Activated CD8-positive, alpha-beta memory T cell treated with anti-CD3 and anti-CD28 coated beads for 24 hours (primary cell): ENCODE results near the gene DYNC1H1.
"Not testable (repeated sequence)": the region's sequence is repeated elsewhere in the genome, so short reads cannot be mapped to it uniquely, and the experiment has no call there.

ENCODE experiments used
- DNase-seq: peaks from one replicate; pipeline ENCODE4 v3.0.0-alpha.2; 2020

Gene DYNC1H1

GRCh38 chr14:101965770-101966722 lies 1.7 kb downstream of the DYNC1H1 start:
- no peak for DNase-seq

- DNase-seq, result no peak
These were observed 2.4 kb downstream of the DYNC1H1 start for GRCh38 chr14:101966742-101967141.

- no peak for DNase-seq
These were observed 3.8 kb downstream of the DYNC1H1 start for GRCh38 chr14:101968186-101968585.

DNA sequence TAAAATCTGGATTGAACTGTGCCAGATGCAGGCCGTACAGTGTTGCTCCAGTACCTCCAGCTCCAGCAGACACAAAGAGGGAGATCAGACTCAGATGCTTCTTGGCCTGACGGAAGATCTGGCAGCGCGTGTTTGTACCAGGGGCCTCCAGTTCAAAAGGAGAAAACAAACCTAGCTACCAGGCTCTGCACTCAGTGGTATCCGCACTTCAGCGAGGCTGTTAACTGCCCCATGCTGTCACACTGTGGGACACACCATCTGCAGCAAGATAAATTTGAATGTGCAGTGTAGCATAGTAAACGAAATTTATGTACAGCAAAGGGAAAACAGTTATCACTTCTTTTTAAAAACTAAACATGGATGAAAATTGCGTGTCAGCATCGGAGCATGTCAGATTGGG lies 5.1 kb downstream of the DYNC1H1 start:
- no peak for DNase-seq

- no peak for DNase-seq
These were observed 6.5 kb downstream of the DYNC1H1 start for GRCh38 chr14:101970830-101971400.

DNA sequence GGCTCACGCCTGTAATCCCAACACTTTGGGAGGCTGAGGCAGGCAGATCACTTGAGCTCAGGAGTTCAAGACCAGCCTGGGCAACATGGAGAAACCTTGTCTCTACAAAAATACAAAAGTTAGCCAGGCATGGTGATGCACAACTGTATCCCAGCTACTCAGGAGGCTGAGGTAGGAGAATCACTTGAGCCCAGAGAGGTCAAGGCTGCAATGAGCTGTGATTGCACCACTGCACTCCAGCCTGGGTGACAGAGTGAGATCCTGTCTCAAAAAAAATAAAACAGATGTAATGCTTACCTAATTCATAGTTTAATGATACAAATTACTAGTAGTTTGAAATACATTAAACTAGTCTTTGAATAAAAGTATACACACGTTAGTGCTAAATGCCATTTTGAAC lies 7.1 kb downstream of the DYNC1H1 start:
- DNase-seq, result not testable (repeated sequence)

DNA sequence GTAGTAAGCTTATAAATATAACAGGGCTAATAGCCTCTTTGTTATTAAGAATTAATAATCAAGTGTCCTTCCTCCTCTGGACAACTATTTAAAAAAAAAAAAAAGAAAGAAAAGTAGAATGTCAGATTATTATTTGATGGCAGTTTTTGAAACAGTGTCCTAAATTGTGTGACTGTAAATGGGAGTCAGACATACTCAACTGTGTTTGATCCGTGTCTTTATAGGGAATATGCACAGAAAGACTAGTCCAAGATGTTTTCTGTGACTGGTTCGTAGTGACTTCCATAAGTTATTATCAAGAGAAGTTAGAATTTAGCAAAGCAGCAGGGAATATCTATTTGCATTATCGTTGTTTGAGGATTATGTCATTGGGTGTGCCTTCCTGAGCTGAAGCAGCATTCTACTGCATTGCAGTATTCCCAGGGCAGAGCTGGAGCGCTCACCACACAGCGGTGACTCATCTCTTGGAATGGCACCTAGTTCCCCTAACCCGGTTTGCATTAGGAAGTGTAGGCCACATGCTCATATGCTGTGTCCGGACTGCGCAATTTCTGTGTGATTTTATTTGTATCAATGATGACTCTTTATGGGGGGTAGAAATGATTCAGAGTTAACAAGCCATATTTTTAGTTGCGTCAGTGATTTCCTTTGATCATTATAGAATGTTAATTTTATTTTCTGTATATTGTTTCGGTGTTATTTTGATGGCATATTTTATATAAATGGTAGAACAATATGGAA lies 7.9 kb downstream of the DYNC1H1 start:
- DNase-seq, result no peak

DNA sequence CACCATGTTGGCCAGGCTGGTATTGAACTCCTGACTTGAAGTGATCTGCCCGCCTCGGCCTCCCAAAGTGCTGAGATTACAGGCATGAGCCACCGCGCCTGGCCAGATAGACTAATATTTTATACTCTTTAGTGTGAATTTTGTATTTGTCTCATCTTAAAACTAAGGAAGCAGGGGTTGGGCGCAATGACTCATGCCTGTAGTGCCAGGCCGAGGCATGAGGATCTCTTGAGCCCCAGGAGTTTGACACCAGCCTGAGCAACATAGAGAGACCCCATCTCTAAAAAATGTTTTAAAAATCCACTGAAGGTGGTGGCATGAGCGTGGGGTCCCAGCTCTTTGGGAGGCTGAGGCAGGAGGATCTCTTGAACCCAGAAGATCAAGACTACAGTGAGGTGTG lies 9.0 kb downstream of the DYNC1H1 start:
- no peak for DNase-seq

- no peak for DNase-seq
These were observed 10.9 kb downstream of the DYNC1H1 start for GRCh38 chr14:101975231-101975630.

DNA sequence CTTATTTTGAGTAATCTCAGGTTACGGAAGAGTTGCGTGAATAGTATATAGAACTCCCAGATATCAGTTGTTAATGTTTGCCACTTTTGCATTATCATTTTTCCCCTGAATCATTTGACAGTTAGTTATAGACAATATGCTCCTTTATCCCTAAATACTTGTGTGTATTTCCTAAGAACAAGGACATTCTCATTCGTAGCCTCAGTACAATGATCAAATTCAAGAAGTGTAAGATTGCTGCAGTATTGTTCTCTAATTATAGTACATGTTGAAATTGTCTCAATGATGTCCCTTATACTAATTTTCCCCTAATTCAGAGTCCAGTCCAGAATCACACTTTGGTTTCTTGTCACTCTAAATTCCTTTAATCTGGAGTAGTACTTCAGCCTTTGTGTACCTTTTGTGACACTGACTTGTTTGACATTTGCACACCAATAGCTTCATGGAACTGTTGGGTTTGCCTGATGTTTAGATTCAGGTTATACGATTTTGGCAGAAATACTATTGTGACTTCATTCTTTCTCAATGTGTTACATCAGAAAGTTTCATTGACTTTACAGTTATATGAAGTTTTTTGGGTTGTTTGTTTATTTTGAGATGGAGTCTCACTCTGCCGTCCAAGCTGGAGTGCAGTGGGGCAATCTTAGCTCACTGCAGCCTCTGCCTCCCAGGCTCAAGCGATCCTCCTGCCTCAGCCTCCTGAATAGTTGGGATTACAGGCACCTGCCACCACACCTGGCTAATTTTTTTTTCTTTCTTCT lies 13.1 kb downstream of the DYNC1H1 start:
- no peak for DNase-seq

GRCh38 chr14:101979666-101980065 lies 15.3 kb downstream of the DYNC1H1 start:
- no peak for DNase-seq

DNA sequence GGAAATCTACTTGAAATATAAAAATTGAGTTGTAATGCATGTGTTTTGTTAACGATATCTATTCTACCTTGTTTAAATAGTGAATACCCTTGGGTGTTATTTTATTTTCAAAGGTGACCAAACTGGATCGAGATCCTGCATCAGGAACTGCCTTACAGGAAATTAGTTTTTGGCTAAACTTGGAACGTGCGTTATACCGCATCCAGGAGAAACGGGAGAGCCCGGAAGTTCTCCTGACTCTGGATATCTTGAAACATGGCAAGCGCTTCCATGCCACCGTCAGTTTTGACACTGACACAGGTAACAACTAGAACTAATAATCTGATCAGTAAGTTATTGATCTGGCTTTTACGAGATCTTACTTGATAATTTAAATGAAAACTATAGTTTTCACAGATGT lies 15.9 kb downstream of the DYNC1H1 start:
- DNase-seq, result no peak

GRCh38 chr14:101980700-101981099 lies 16.3 kb downstream of the DYNC1H1 start:
- no peak for DNase-seq

GRCh38 chr14:101982621-101983020 lies 18.2 kb downstream of the DYNC1H1 start:
- DNase-seq, result no peak

DNA sequence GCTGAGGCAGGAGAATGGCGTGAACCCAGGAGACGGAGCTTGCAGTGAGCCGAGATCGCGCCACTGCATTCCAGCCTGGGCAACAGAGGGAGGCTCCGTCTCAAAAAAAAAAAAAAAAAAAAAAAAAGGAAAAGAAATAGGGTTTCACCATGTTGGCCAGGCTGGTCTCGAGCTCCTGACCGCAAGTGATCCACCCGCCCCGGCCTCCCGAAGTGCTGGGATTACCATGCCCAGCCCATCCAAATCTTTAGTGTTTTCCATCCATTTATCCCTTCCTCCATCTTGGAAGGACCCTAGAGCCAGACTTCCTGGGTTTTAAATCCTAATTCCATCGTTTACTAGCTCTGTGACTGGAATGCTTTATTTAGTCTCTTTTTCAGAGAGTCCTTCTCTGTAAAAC lies 20.5 kb downstream of the DYNC1H1 start:
- not testable (repeated sequence) for DNase-seq

GRCh38 chr14:101985957-101986356 lies 21.6 kb downstream of the DYNC1H1 start:
- no peak for DNase-seq

DNA sequence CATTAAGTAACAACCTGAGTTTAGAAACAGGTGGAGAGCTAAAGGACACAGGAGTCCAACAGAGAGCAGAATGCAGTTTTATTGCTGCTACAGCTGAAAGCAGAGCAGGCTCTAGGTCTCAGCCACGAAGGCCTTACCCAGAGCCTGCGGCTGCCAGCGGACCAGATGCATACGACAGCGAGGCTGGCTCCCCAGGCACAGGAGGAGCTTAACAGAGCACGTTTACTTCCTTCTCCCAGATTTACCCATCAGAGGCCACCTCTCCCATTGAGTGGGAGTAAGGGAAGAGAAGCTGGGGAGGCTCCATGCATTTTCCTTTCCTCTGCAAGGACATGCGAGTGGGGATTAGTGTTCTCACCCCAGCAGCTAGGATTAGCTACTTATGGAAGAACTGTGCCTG lies 22.6 kb downstream of the DYNC1H1 start:
- no peak for DNase-seq

GRCh38 chr14:101988377-101988776 lies 24.0 kb downstream of the DYNC1H1 start:
- no peak for DNase-seq

DNA sequence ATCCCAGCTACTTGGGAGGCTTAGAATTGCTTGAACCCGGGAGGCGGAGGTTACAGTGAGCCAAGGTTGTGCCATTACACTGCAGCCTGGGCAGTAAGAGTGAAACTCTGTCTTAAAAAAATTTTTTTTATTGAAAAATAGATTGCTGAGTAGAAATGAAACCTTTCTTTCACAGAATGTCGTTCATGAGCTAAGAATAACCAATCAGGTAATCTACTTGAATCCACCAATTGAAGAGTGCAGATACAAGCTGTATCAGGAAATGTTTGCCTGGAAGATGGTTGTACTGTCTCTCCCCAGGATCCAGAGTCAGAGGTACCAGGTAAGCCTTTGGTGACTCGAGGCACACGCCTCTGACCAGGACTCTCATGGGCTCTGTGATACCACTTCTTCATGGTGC lies 27.0 kb downstream of the DYNC1H1 start:
- no peak for DNase-seq

DNA sequence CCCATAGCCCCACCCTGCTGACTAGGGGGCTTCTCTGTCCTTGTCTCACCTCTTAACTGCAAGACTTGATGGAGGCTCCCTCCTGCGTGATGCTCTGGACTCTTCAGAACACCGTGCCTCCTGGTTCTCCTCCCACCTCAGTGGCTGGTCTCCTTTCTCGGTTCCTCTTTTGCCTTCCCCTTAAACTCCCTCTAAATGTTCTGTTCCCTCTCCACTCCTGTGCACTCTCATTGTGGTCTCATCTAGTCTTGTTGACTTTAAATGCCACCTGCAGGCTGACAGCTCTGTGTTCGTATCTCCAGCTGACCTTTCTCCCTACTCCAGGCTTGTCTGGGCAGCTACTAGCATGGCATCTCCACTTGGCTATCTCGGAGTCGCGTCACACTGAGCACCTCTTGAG lies 28.3 kb downstream of the DYNC1H1 start:
- DNase-seq, result no peak

GRCh38 chr14:101997429-101998336 lies 33.3 kb downstream of the DYNC1H1 start:
- no peak for DNase-seq

DNA sequence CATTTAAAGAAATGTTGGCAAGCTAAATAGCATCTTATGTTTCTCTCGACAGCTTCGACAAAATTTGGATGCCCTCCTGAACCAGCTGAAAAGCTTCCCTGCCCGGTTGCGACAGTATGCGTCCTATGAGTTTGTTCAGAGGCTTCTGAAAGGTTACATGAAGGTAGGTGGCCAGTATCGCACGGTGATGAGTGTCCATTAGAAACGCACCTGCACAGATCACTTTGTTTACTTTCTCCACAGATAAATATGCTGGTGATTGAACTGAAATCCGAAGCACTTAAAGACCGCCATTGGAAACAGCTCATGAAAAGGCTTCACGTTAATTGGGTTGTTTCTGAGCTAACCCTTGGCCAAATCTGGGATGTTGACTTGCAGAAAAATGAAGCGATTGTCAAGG lies 36.5 kb downstream of the DYNC1H1 start:
- DNase-seq, result no peak
